ENCODE results near the gene IFNLR1. TPM values are rescaled to one million over a fixed set of nuclear protein-coding genes. Genes with fewer than 3 reads are reported as not detected.

The IFNLR1 gene
- total and polyA plus RNA-seq, 12 donors, result 0.51 to 3.7 (median 2.4) TPM

- Histone ChIP-seq H3K4me1 (peaks cover 0 to 10% (median 0%) of the 10 kb centered on the region in 9 donors), H3K9me3 (no peaks in the 10 kb centered on the region), H3K36me3 (no peaks in the 10 kb centered on the region), H3K27me3 (peaks cover 0 to 20% (median 0%) of the 10 kb centered on the region in 7 donors), H3K27ac (no peak overlapping the region), H3K4me3 (no peak overlapping the region)
- intact Hi-C loops (cut with DNase I), result loop anchor here in 3 of 10 donors (10.0 kb wide), 3 partner anchors 88 to 428 kb away; no protein-coding TSS in a partner anchor
- DNase-seq, result no peak
- peak in 4 of 8 donors; percentile 11 to 31 (median 18) for ATAC-seq
- TF ChIP-seq CTCF (IDR thresholded peaks at IDR 0.05), result no peak
- WGBS, 2 donors, result 48 to 60% methylated on average over 12 of the region's 12 CpGs
Measured at GRCh38 chr1:24206516-24207394, 19.7 kb upstream of the IFNLR1 start.

GRCh38 chr1:24206083-24206464 is 19.0 kb upstream of the IFNLR1 start:
- Histone ChIP-seq H3K9me3 (no peaks in the 10 kb centered on the region), H3K27ac (no peak overlapping the region), H3K27me3 (peaks cover 0 to 20% (median 0%) of the 10 kb centered on the region in 7 donors), H3K4me1 (peaks cover 0 to 13% (median 0%) of the 10 kb centered on the region in 9 donors), H3K4me3 (no peak overlapping the region), H3K36me3 (no peaks in the 10 kb centered on the region)
- DNase-seq, result no peak
- intact Hi-C loops (cut with DNase I), result loop anchor here in 3 of 10 donors (10.0 kb wide), 3 partner anchors 89 to 429 kb away; no protein-coding TSS in a partner anchor
- 73 to 80% methylated on average over 9 to 12 of the region's 12 CpGs for WGBS, 2 donors
- peak in 1 of 8 donors; percentile 10 for ATAC-seq
- TF ChIP-seq CTCF (IDR thresholded peaks at IDR 0.05), result no peak

- H3K27me3 ChIP-seq, result peaks cover 0 to 20% (median 0%) of the 10 kb centered on the region in 7 donors
- H3K36me3 ChIP-seq, result no peaks in the 10 kb centered on the region
- H3K27ac ChIP-seq, result no peak overlapping the region
- no peak for DNase-seq
- H3K4me1 ChIP-seq, result peaks cover 0 to 13% (median 0%) of the 10 kb centered on the region in 9 donors
- no peak for TF ChIP-seq CTCF (IDR thresholded peaks at IDR 0.05)
- H3K9me3 ChIP-seq, result no peaks in the 10 kb centered on the region
- ATAC-seq, result no peak
- intact Hi-C loops (cut with DNase I), result loop anchor here in 3 of 10 donors (10.0 kb wide), 3 partner anchors 89 to 429 kb away; no protein-coding TSS in a partner anchor
- 69 to 75% methylated on average over 8 of the region's 8 CpGs for WGBS, 2 donors
- no peak overlapping the region for H3K4me3 ChIP-seq
Measured at GRCh38 chr1:24205345-24206082, 18.4 kb upstream of the IFNLR1 start.

- peaks cover 0 to 17% (median 4%) of the 10 kb centered on the region in 9 donors for H3K4me1 ChIP-seq
- TF ChIP-seq CTCF (IDR thresholded peaks at IDR 0.05), result no peak
- peaks cover 0 to 20% (median 0%) of the 10 kb centered on the region in 7 donors for H3K27me3 ChIP-seq
- H3K27ac ChIP-seq, result no peak overlapping the region
- intact Hi-C loops (cut with DNase I), result loop anchor here in 4 of 10 donors (5.0 to 10.0 kb wide), 4 partner anchors 91 to 431 kb away; no protein-coding TSS in a partner anchor
- no peaks in the 10 kb centered on the region for H3K9me3 ChIP-seq
- no peak overlapping the region for H3K4me3 ChIP-seq
- ATAC-seq (no peak), DNase-seq (no peak)
- 88 to 90% methylated on average over 8 of the region's 8 CpGs for WGBS, 2 donors
- H3K36me3 ChIP-seq, result no peaks in the 10 kb centered on the region
Measured at GRCh38 chr1:24204116-24204515, 17.0 kb upstream of the IFNLR1 start.
